GM13977 (cell line): Measurements from ENCODE around the gene LAMC3.

Source experiments
- DNase-seq: peaks from one replicate; pipeline ENCODE4 v3.0.0; 2012; ENCODE audit warnings: low spot score
- in situ Hi-C: fragments of 300-500 bp; cut with MboI; formaldehyde crosslinking; loops from one replicate; pipeline ENCODE4 v1.12.0; 2022; ENCODE audit warnings: low sequenced_read_pairs, low pct_unique_long_range_greater_than_20kb, mixed read lengths, inconsistent platforms; ENCODE audit not compliant: unreplicated experiment
- TF ChIP-seq, protein P1 (sequence below): IDR thresholded peaks from 2 replicates; pipeline ENCODE4 v1.5.1; 2012; ENCODE audit warnings: mild to moderate bottlenecking, control low read depth; ENCODE audit not compliant: insufficient read depth; ENCODE audit errors: extremely low read depth, missing control alignments

LAMC3 gene

DNA sequence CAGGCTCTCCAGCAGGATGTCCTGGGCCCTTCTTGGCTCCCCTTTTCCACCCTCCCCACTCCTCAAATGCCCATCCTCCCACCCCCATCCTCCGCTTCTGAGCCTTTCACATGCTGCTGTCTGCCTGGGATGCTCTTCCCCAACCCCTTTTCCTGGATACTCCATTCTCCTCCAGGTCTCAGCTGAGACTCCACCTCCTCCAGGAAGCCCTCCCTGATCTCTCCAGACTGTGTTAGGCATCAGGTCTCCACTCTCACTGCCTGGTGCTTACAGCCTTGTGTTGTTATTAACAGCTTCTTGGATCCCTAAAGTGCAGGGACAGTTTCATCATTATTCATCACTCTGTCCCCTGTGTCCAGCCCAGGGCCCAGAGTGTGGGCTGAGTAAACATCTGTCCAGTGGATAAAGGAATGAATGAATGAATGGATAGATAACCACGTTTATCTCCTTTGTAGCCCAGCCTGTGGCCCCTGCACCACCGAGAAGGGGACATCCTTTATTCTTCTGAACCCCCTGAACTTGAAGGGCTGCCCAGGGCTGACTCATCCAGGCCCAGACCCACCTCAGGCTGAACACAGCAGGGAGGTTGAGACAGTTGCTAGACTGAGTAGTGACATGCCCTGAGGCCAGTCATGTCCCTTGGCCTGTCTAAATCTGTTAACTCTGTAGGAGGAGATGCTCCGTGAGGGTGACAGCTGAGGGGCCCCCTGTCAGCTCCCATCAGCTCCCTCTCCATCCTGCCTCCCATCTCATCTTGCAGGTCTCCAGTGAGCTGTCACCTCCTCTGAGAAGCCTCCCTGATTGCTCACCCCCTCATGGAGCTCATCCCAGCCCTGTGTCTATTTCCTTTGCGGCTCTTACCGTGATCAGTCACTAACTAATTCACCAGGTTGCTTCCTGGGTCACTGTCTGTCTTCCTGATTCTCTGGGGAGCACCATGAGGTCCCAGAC lies 14.6 kb upstream of the LAMC3 start:
- TF ChIP-seq, protein P1, sequence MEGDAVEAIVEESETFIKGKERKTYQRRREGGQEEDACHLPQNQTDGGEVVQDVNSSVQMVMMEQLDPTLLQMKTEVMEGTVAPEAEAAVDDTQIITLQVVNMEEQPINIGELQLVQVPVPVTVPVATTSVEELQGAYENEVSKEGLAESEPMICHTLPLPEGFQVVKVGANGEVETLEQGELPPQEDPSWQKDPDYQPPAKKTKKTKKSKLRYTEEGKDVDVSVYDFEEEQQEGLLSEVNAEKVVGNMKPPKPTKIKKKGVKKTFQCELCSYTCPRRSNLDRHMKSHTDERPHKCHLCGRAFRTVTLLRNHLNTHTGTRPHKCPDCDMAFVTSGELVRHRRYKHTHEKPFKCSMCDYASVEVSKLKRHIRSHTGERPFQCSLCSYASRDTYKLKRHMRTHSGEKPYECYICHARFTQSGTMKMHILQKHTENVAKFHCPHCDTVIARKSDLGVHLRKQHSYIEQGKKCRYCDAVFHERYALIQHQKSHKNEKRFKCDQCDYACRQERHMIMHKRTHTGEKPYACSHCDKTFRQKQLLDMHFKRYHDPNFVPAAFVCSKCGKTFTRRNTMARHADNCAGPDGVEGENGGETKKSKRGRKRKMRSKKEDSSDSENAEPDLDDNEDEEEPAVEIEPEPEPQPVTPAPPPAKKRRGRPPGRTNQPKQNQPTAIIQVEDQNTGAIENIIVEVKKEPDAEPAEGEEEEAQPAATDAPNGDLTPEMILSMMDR: no peak
- in situ Hi-C loops: no loop called here
- DNase-seq: no peak

DNA sequence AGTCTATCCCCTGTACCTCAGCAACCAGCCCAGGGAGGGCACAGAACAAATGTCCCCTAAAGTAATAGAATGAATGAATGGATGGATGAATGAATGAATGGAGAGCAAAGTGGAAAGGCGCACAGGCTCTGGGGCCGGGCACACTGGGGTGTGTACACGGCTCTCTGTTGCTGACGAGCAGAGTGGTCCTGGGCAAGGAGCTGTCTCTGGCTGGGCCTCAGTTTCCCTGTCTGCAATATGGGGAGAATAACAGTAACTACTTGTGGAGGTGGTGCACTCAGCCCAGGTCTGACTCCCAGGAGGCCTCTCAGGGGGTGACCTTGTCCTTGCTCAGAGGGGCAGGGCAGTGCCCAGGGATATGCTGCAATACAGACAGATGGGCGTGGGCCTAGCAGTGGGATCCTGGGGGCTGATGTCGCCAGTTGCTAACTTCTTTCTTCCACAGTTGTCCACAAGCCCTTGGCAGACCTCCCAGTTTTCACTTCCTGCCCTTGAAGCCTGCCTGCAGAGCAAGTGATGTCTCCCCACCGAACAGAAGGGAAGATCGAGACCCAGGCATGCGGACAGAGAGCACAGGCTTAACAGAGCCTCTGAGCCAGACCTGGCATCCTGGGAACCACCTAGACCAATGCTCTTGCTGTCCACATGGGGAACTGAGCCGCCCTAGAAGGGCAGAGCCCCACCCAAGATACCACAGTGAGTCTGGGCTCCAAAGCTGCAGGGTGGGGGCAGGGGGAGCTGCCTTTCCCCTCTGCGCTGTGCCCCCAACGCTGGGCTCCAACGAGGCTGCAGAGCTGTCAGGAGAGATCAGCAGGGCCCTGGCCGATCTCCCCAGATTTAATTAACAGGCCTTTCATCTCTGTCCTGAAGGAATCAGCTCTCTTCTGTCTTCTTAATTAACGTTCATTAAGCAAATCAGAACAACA lies 13.6 kb upstream of the LAMC3 start:
- DNase-seq: no peak
- in situ Hi-C loops: no loop called here

DNA sequence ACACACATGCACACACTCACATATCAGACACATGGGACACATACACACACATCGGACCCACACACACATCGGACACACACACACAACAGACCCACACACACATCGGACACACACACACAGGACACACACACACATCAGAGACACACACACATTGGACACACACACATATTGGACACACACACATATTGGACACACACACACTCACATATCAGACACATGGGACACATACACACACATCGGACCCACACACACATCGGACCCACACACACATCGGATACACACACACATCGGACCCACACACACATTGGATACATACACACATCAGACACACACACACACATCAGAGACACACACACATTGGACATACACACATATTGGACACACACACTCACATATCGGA lies 12.8 kb upstream of the LAMC3 start:
- no peak for DNase-seq
- TF ChIP-seq, protein P1: no peak
- in situ Hi-C loops: no loop called here

More for the DNA sequence above, 13.6 kb upstream of the LAMC3 start:
- TF ChIP-seq, protein P1: no peak

DNA sequence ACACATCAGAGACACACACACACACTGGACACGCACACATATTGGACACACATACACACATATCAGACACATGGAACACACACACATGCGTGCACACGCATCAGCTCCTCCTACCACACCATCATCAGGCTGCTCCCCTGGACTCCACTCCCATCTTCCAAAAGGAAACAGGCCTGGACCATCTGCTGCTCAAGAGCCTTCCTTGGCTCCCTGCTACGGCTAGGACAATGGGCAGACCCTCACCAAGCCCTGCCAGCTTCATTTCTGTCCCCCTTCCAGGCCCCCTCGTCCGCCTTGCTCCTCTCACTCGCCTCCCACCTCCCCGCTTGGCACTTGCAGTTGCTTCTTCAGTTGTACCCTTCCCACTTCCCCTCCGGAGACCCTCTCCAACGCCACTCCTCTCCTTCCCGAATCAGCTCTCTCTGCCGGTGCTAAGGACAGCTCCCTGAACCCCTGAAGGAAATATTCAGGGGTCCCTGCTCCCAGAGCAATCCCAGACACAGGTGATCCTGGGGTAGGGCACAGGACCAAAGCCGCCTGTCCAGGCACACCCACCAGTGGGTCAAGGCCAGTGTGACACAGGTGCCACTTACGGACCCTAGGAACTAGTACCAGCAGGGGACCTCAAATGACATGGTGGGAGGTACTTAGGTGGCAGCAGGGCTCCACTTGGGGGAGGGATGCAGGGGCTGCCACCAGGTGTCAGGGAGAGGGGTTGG lies 12.1 kb upstream of the LAMC3 start:
- in situ Hi-C loops: no loop called here
- DNase-seq: no peak
- TF ChIP-seq, protein P1: no peak

DNA sequence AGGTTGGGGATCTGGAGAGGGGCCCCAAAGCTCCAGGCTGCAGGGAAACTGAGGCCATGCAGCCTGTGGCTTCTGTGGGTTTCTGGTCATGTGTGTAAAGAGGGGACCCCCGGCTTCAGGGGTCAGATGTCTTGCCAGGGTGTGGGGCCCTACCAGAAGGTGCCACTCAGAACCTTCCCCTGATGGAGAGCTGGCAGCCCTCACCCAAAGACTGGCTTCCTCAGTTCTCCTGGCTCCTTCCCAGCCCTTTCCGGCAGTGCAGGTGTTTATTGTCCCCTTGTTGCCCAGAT lies 11.6 kb upstream of the LAMC3 start:
- DNase-seq: no peak
- in situ Hi-C loops: no loop called here

More for the DNA sequence above, 11.6 kb upstream of the LAMC3 start:
- TF ChIP-seq, protein P1: no peak
